H1 (cell line): ENCODE results near the gene MYLK2. TPM values are rescaled to one million over a fixed set of nuclear protein-coding genes. Genes with fewer than 3 reads are reported as not detected.

Source experiments
- CTCF ChIA-PET: fragments of 300-600 bp; sonication (Branson Sonifier 250); formaldehyde crosslinking; loops from one replicate; lab custom pipeline; 2021; ENCODE audit not compliant: partially characterized antibody; lab: Charles Lee
- POLR2A ChIA-PET: fragments of 300-600 bp; sonication (Branson Sonifier 250); formaldehyde crosslinking; loops from one replicate; lab custom pipeline; 2021; ENCODE audit warnings: inconsistent platforms; ENCODE audit not compliant: partially characterized antibody; lab: Charles Lee
- DNase-seq, 2 experiments: peaks; one replicate each; pipeline versions ENCODE4 v3.0.0 to v3.0.0-alpha.2; 2010 to 2022; ENCODE audit warnings: low spot score in 2 of 2, low read depth in 1 of 2, mixed read lengths in 1 of 2
- FAIRE-seq: peaks from 2 replicates; lab custom pipeline; 2011; peaks lifted over from hg19 to GRCh38; lab: Jason Lieb, UNC
- H2AFZ ChIP-seq: 2 replicates; pipeline ENCODE4 v1.8.1; 2012; ENCODE audit warnings: low read length, inconsistent platforms
- H2AK5ac ChIP-seq: 2 replicates; pipeline ENCODE4 v1.6.1; 2013; ENCODE audit warnings: low read depth, low read length
- H2BK120ac ChIP-seq: replicated peaks from 2 replicates; pipeline ENCODE3; 2013; ENCODE audit warnings: low read depth, low read length, inconsistent platforms
- H2BK12ac ChIP-seq: 2 replicates; pipeline ENCODE4 v1.6.1; 2013; ENCODE audit warnings: low read depth, low read length
- H2BK15ac ChIP-seq: 2 replicates; pipeline ENCODE4 v1.6.1; 2013; ENCODE audit warnings: low read length
- H2BK20ac ChIP-seq: 2 replicates; pipeline ENCODE4 v1.6.1; 2013; ENCODE audit warnings: low read length
- H2BK5ac ChIP-seq: 2 replicates; pipeline ENCODE4 v1.6.1; 2013; ENCODE audit warnings: low read depth, low read length
- H3K14ac ChIP-seq: 2 replicates; pipeline ENCODE4 v1.6.1; 2013; ENCODE audit warnings: inconsistent platforms; ENCODE audit not compliant: insufficient read length
- H3K18ac ChIP-seq: 2 replicates; pipeline ENCODE4 v1.6.1; 2013; ENCODE audit warnings: low read length; ENCODE audit errors: extremely low read depth
- H3K23ac ChIP-seq: 2 replicates; pipeline ENCODE4 v1.6.1; 2013; ENCODE audit warnings: inconsistent platforms; ENCODE audit not compliant: insufficient read length
- H3K23me2 ChIP-seq: 2 replicates; pipeline ENCODE4 v1.6.1; 2013; ENCODE audit warnings: low read depth, low read length
- H3K27ac ChIP-seq: 2 replicates; pipeline ENCODE4 v1.6.1; 2011; ENCODE audit warnings: low read depth, low read length, inconsistent platforms
- H3K27me3 ChIP-seq, 4 experiments: replicated peaks in 1 of 4; 1 replicate in 1 of 4; 2 replicates in 3 of 4; pipeline versions ENCODE4 v1.6.1 to v1.8.1; 2011 to 2013; ENCODE audit warnings: low read length in 3 of 4, mild to moderate bottlenecking in 3 of 4, inconsistent platforms in 2 of 4, mixed read lengths in 2 of 4, moderate library complexity in 1 of 4; ENCODE audit not compliant: control insufficient read depth in 3 of 4, insufficient read depth in 3 of 4; ENCODE audit errors: extremely low read depth in 1 of 4
- H3K36me3 ChIP-seq, 4 experiments: 2 replicates each; pipeline versions ENCODE4 v1.6.1 to v1.8.1; 2011 to 2013; ENCODE audit warnings: mild to moderate bottlenecking in 4 of 4, low read length in 3 of 4, moderate library complexity in 2 of 4, control low read depth in 1 of 4, inconsistent platforms in 1 of 4; ENCODE audit not compliant: insufficient read depth in 4 of 4, control insufficient read depth in 2 of 4
- H3K4ac ChIP-seq: replicated peaks from 2 replicates; pipeline ENCODE3; 2013; ENCODE audit warnings: low read length, low read depth, mixed read lengths, inconsistent platforms; ENCODE audit not compliant: insufficient read length
- H3K4me1 ChIP-seq, 4 experiments: replicated peaks in 1 of 4; 1 replicate in 1 of 4; 2 replicates in 3 of 4; pipeline versions ENCODE4 v1.6.1 to v1.8.1; 2011 to 2013; ENCODE audit warnings: low read length in 3 of 4, inconsistent platforms in 2 of 4, mixed read lengths in 1 of 4; ENCODE audit not compliant: insufficient read depth in 4 of 4, control insufficient read depth in 3 of 4
- H3K4me2 ChIP-seq, 2 experiments: 2 replicates each; pipeline versions ENCODE4 v1.6.1 to v1.8.1; 2011 to 2013; ENCODE audit warnings: low read depth in 2 of 2, low read length in 2 of 2, control low read depth in 1 of 2, inconsistent platforms in 1 of 2, mild to moderate bottlenecking in 1 of 2; ENCODE audit not compliant: insufficient read depth in 1 of 2
- H3K4me3 ChIP-seq, 4 experiments: fragments of 200-600, 300-600 bp in 1 of 4; sonication (generic), shearing (Covaris generic), sonication (Bioruptor Twin) in 1 of 4; 2 replicates each; pipeline versions ENCODE4 v1.5.1 to v1.8.1; 2011 to 2016; ENCODE audit warnings: low read length in 4 of 4, low read depth in 3 of 4, control low read depth in 2 of 4, inconsistent platforms in 2 of 4, mild to moderate bottlenecking in 2 of 4, mixed read lengths in 1 of 4, moderate library complexity in 1 of 4; ENCODE audit not compliant: insufficient read depth in 2 of 4; ENCODE audit errors: extremely low read depth in 1 of 4
- H3K56ac ChIP-seq: replicated peaks from 2 replicates; pipeline ENCODE3; 2013; ENCODE audit warnings: low read depth, mild to moderate bottlenecking, mixed read lengths, low read length, inconsistent platforms; ENCODE audit not compliant: insufficient read length
- H3K79me1 ChIP-seq: 2 replicates; pipeline ENCODE4 v1.6.1; 2013; ENCODE audit warnings: low read depth, low read length, control low read depth
- H3K79me2 ChIP-seq, 2 experiments: 2 replicates each; pipeline versions ENCODE4 v1.6.1 to v1.8.1; 2012 to 2013; ENCODE audit warnings: low read length in 2 of 2, mild to moderate bottlenecking in 2 of 2, inconsistent platforms in 1 of 2; ENCODE audit not compliant: insufficient read depth in 2 of 2, control insufficient read depth in 1 of 2
- H3K9ac ChIP-seq, 4 experiments: replicated peaks in 1 of 4; 1 replicate in 1 of 4; 2 replicates in 3 of 4; pipeline versions ENCODE4 v1.6.1 to v1.8.1; 2011 to 2013; ENCODE audit warnings: low read depth in 3 of 4, low read length in 3 of 4, control low read depth in 2 of 4, mild to moderate bottlenecking in 2 of 4, moderate library complexity in 2 of 4, inconsistent platforms in 1 of 4; ENCODE audit errors: extremely low read depth in 1 of 4
- H3K9me3 ChIP-seq, 2 experiments: 2 replicates each; pipeline versions ENCODE4 v1.6.1 to v1.8.1; 2012 to 2013; ENCODE audit warnings: mild to moderate bottlenecking in 2 of 2, moderate library complexity in 2 of 2, control low read depth in 1 of 2, inconsistent platforms in 1 of 2, low read depth in 1 of 2, low read length in 1 of 2, mixed read lengths in 1 of 2; ENCODE audit not compliant: insufficient read depth in 2 of 2
- H4K20me1 ChIP-seq, 2 experiments: replicated peaks in 1 of 2; 2 replicates each; pipeline versions ENCODE3 to v1.8.1; 2011 to 2013; ENCODE audit warnings: inconsistent platforms in 2 of 2, low read length in 2 of 2, mild to moderate bottlenecking in 1 of 2; ENCODE audit not compliant: insufficient read depth in 2 of 2, control insufficient read depth in 1 of 2
- H4K5ac ChIP-seq: 2 replicates; pipeline ENCODE4 v1.6.1; 2013; ENCODE audit warnings: low read length, low read depth, mixed read lengths, inconsistent platforms; ENCODE audit not compliant: insufficient read length
- H4K8ac ChIP-seq: 2 replicates; pipeline ENCODE4 v1.8.0; 2013; ENCODE audit warnings: mild to moderate bottlenecking, moderate library complexity, low read length, inconsistent platforms; ENCODE audit not compliant: insufficient read depth; ENCODE audit errors: extremely low read depth
- H4K91ac ChIP-seq: replicated peaks from 2 replicates; pipeline ENCODE3; 2013; ENCODE audit warnings: low read length, mixed read lengths, inconsistent platforms; ENCODE audit not compliant: insufficient read length
- JUND ChIP-seq: IDR thresholded peaks from 2 replicates; pipeline ENCODE4 v1.6.1; 2011; ENCODE audit warnings: mild to moderate bottlenecking, improper control_type of control experiment, low read length
- TAF1 ChIP-seq: IDR thresholded peaks from 2 replicates; pipeline ENCODE4 v1.6.1; 2011; ENCODE audit warnings: mild to moderate bottlenecking, low read depth, low read length
- WGBS, 2 experiments: shearing (Covaris generic) in 1 of 2; methylation state at CpG; one replicate each; pipeline versions ENCODE4 v1.1.6 to v1.1.7; 2013 to 2015; ENCODE audit warnings: low lambda C conversion rate in 2 of 2, mixed read lengths in 2 of 2, inconsistent platforms in 1 of 2, low coverage in 1 of 2, missing lambda C conversion rate in 1 of 2; ENCODE audit not compliant: insufficient replicate concordance in 2 of 2, insufficient coverage in 1 of 2, insufficient read length in 1 of 2; ENCODE audit errors: extremely low coverage in 1 of 2, missing lambda C conversion rate in 1 of 2; 5-methylcytosine and 5-hydroxymethylcytosine counted together
- polyA plus RNA-seq, 7 experiments: library from polyadenylated mRNA; depleted of rRNA in 3 of 7; stranded (reverse) in 5 of 7; unstranded in 2 of 7; fragments of >200 nt in 5 of 7; fragments of 200-250 nt in 2 of 7; gene quantifications; 1 replicate in 5 of 7; 2 replicates in 1 of 7; 4 replicates in 1 of 7; pipeline versions ENCODE4 v1.2.1 to v1.2.3, GENCODE V29; 2011 to 2013; ENCODE audit warnings: missing spikeins in 2 of 7, mixed read lengths in 2 of 7
- total RNA-seq: library from RNA; stranded (reverse); fragmentation: NEBNext Ultra II Directional; extraction: Animal tissue kit (Norgen Biotek cat#: 25700); gene quantifications from 2 replicates; pipeline ENCODE4 v1.2.1, GENCODE V29; 2021

Gene MYLK2
- total and polyA plus RNA-seq, 2 of the 8 experiments (the other 6 are each of a cell fraction or from before 2014, with no cell fraction given) = 0.22 to 0.26 TPM

GRCh38 chr20:31837896-31838397 is 18.8 kb downstream of the MYLK2 start:
- no peaks in the 10 kb centered on the region for H3K36me3 ChIP-seq
- no peak overlapping the region for H3K56ac ChIP-seq
- H2BK12ac ChIP-seq = no peak overlapping the region
- H4K20me1 ChIP-seq = no peaks in the 10 kb centered on the region
- POLR2A ChIA-PET = no interaction called here
- CTCF ChIA-PET = interaction anchor here (0.6 to 7.3 kb wide), 15 partner anchors 9 to 193 kb away, joined by 3 to 111 read pairs (median 3); partner anchors contain the start of gene PDRG1
- no peak overlapping the region for H3K23ac ChIP-seq
- no peaks in the 10 kb centered on the region for H3K9me3 ChIP-seq
- H2BK5ac ChIP-seq = no peak overlapping the region
- DNase-seq = no peak
- no peak overlapping the region for H3K4me2 ChIP-seq
- TF ChIP-seq JUND (0 out of 2 replicates have a peak, but pooled peaks have one; percentile 23), TAF1 (no peak)
- TF ChIP-seq, all 59 proteins: peak for 1
- Histone ChIP-seq H3K4me1 (peaks cover 4 to 33% (median 30%) of the 10 kb centered on the region in 4 experiments), H3K4ac (no peak overlapping the region), H3K79me2 (no peaks in the 10 kb centered on the region), H4K5ac (no peak overlapping the region), H4K8ac (no peak overlapping the region), H3K79me1 (no peaks in the 10 kb centered on the region), H3K27ac (no peak overlapping the region), H3K27me3 (no peaks in the 10 kb centered on the region), H3K4me3 (no peak overlapping the region), H3K9ac (no peak overlapping the region), H3K23me2 (no peaks in the 10 kb centered on the region), H2BK120ac (no peak overlapping the region), H2AK5ac (peak overlapping the region; percentile 16; the same call in 1 of the 2 replicates), H4K91ac (peak overlapping the region; percentile 12), H2BK20ac (peak overlapping the region; percentile 94), H2BK15ac (no peak overlapping the region), H2AFZ (peak overlapping the region; percentile 64; the same call in 1 of the 2 replicates), H3K14ac (no peak overlapping the region), H3K18ac (no peak overlapping the region)
- FAIRE-seq = no peak
- WGBS, 2 experiments = 84% methylated on average over 3 of the region's 3 CpGs; no CpG with 5 or more reads in 1 of the 2 experiments
